HFFc6 (cell line): ENCODE data around the gene DCBLD2. TPM values are rescaled to one million over a fixed set of nuclear protein-coding genes. Genes with fewer than 3 reads are reported as not detected.
A peak's percentile ranks its signal among the peaks of the same experiment; 100 is the strongest.

ENCODE experiments used
- DNase-seq: peaks from one replicate; pipeline ENCODE4 v3.0.0-alpha.2; 2018
- H3K27ac Mint-ChIP-seq: 2 replicates; pipeline ENCODE4 v1.8.0; 2020; ENCODE audit warnings: mild to moderate bottlenecking, mixed read lengths
- H3K27me3 Mint-ChIP-seq: 2 replicates; pipeline ENCODE4 v1.8.0; 2021; ENCODE audit warnings: mild to moderate bottlenecking, moderate library complexity, mixed read lengths; ENCODE audit not compliant: insufficient read depth
- H3K36me3 Mint-ChIP-seq: 2 replicates; pipeline ENCODE4 v1.8.0; 2021; ENCODE audit warnings: low read depth, mixed read lengths
- H3K4me1 Mint-ChIP-seq: 2 replicates; pipeline ENCODE4 v1.8.0; 2020; ENCODE audit warnings: low read depth, mixed read lengths
- H3K4me3 Mint-ChIP-seq: 2 replicates; pipeline ENCODE4 v1.8.0; 2020; ENCODE audit warnings: mild to moderate bottlenecking, moderate library complexity, mixed read lengths
- H3K9me3 Mint-ChIP-seq: 2 replicates; pipeline ENCODE4 v1.8.0; 2020; ENCODE audit warnings: mild to moderate bottlenecking, mixed read lengths
- total RNA-seq, 6 experiments: library from RNA; stranded (reverse); fragmentation: NEBNext Ultra II Directional; extraction: Animal tissue kit (Norgen Biotek cat#: 25700); gene quantifications; 2 replicates in 1 of 6; 3 replicates in 5 of 6; pipeline ENCODE4 v1.2.3, GENCODE V29; 2021
- TF ChIP-seq, protein P1 (sequence below): fragments of 200-600 bp; sonication (generic); IDR thresholded peaks from 2 replicates; pipeline ENCODE4 v1.5.0; 2021; ENCODE audit warnings: antibody characterized with exemption, mild to moderate bottlenecking

Gene DCBLD2
- total RNA-seq, 6 experiments from 2014 or later: 199 to 436 (median 233) TPM

DNA sequence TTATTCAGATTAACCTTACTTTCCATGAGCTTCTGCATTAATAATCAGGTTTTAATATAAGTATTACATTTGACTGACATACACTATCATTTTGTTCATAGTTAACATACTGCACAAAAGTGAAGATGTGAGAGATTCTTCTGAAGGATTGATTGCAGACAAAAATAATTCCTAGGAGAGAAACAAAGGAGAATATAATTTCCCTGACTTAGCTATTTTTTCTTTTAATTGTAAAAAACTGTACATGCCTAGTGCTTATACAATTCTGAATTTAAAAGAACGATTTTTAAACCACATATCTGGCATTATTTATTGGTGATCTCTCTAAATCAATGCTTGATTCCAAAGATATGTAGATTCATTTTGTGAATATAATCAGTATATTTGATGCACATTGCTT, 11.0 kb upstream of the DCBLD2 start:
- TF ChIP-seq, protein P1, sequence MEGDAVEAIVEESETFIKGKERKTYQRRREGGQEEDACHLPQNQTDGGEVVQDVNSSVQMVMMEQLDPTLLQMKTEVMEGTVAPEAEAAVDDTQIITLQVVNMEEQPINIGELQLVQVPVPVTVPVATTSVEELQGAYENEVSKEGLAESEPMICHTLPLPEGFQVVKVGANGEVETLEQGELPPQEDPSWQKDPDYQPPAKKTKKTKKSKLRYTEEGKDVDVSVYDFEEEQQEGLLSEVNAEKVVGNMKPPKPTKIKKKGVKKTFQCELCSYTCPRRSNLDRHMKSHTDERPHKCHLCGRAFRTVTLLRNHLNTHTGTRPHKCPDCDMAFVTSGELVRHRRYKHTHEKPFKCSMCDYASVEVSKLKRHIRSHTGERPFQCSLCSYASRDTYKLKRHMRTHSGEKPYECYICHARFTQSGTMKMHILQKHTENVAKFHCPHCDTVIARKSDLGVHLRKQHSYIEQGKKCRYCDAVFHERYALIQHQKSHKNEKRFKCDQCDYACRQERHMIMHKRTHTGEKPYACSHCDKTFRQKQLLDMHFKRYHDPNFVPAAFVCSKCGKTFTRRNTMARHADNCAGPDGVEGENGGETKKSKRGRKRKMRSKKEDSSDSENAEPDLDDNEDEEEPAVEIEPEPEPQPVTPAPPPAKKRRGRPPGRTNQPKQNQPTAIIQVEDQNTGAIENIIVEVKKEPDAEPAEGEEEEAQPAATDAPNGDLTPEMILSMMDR: no peak
- peaks cover 7% of the 10 kb centered on the region for H3K9me3 Mint-ChIP-seq
- H3K27me3 Mint-ChIP-seq: peaks cover 2% of the 10 kb centered on the region
- no peak overlapping the region for H3K4me3 Mint-ChIP-seq
- H3K36me3 Mint-ChIP-seq: peaks cover 27% of the 10 kb centered on the region
- H3K27ac Mint-ChIP-seq: no peak overlapping the region
- DNase-seq: no peak
- peaks cover 26% of the 10 kb centered on the region for H3K4me1 Mint-ChIP-seq

DNA sequence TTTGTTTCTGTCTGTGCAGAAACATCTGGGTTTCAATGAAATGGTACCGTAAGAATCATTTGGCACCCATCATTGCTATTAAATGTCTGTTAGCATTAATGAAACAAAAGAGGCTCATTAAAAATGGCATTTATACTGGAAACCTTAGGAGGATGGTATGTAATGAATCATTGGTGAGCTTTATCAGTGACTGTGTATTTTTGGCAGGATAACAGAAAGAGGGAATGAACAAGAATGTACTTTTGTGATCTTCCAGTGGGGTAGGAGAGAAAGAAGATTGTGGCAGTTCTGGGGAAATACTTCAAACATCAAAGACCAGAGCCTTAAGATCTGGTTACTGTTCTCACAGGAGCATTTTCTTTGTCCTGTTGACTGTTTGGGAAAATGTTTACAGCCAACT, 4.7 kb upstream of the DCBLD2 start:
- H3K4me3 Mint-ChIP-seq: peak overlapping the region; percentile 58
- DNase-seq: peak; percentile 93
- TF ChIP-seq, protein P1: no peak
- H3K27ac Mint-ChIP-seq: peak overlapping the region; percentile 86
- peaks cover 2% of the 10 kb centered on the region; the same call in 1 of the 2 replicates for H3K27me3 Mint-ChIP-seq
- H3K4me1 Mint-ChIP-seq: peaks cover 60% of the 10 kb centered on the region
- peaks cover 25% of the 10 kb centered on the region for H3K36me3 Mint-ChIP-seq
- H3K9me3 Mint-ChIP-seq: peaks cover 7% of the 10 kb centered on the region

DNA sequence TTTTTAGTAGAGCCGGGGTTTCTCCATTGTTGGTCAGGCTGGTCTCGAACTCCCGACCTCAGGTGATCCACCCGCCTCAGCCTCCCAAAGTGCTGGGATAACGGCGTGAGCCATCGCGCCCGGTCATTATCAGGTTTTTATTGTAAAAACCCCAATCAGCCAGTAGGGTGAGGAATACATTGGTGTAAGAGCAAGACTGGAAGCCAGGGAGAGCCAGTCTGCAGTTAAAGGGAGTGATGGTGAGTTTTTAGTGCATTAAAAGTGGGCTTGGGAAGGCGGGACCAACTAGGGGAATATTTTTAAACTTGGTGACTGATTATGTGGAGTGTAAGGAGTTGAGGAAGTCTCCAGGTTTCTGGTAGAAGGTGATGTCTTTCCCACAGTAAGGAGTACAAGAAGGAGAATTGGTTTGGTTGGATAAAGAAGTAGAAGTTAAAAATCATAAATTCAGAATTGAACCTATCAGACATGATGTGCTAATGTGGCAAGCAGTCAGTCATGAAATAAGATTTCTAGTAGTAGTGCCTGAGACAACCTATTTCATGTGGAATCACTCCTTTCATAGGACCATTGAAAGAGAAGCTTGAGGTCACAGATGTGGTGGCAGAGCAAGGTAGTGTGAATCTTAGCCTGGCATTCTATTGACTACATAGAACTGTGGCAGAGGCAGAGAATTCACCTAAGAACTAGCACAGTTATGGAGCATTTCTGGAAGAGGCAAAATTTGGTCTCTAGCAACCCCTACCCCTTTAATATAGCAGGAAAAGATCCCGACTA, 2.4 kb upstream of the DCBLD2 start:
- no peak for DNase-seq
- TF ChIP-seq, protein P1: peak; percentile 27
- Mint-ChIP-seq H3K4me3 (no peak overlapping the region), H3K36me3 (peaks cover 23% of the 10 kb centered on the region), H3K27ac (no peak overlapping the region), H3K9me3 (peaks cover 5% of the 10 kb centered on the region; the same call in 1 of the 2 replicates), H3K4me1 (peaks cover 52% of the 10 kb centered on the region), H3K27me3 (no peaks in the 10 kb centered on the region)

DNA sequence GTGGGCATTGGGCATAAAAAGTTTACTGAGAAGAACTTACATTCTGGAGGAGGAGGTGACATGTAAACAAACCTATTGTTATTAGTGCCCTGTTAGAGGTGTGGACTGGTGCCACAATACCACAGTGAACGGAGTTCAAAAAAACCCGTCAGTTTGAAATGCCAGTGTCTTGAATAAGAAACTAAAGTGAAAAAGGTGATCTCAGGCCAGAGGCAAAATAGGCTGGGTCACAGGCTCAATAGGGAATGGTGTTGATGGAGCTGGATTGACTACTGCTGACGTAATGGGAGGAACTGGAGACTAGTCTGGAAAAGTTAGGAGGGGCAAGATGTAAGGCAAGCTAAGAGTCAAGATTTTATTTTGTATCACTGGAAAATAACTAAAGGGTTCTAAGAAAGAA, 1.6 kb upstream of the DCBLD2 start:
- no peak overlapping the region for H3K4me3 Mint-ChIP-seq
- H3K36me3 Mint-ChIP-seq: peaks cover 24% of the 10 kb centered on the region
- no peak for DNase-seq
- TF ChIP-seq, protein P1: no peak
- no peak overlapping the region for H3K27ac Mint-ChIP-seq
- no peaks in the 10 kb centered on the region for H3K27me3 Mint-ChIP-seq
- H3K9me3 Mint-ChIP-seq: peaks cover 5% of the 10 kb centered on the region; the same call in 1 of the 2 replicates
- peaks cover 52% of the 10 kb centered on the region for H3K4me1 Mint-ChIP-seq

DNA sequence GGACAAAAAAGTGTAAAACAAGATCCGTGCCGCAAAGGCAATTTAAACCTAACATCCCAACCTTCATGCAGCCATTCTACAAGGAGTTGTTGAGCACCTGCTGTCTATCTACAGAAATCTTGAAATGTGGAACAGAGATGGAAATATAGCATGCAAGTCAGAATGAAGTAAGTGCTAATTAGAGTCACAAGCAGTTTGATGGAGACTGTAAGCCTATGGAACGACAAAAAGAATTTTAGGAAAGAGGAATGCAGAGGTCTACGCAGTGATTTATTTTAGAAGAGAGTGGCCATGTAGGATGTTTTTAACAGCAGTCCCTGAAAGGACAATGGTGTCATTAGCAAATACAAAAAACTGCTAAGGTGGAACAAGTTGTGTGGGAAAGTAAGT, 851 bp upstream of the DCBLD2 start:
- Mint-ChIP-seq H3K9me3 (peaks cover 5% of the 10 kb centered on the region; the same call in 1 of the 2 replicates), H3K27me3 (no peaks in the 10 kb centered on the region), H3K36me3 (peaks cover 24% of the 10 kb centered on the region), H3K27ac (peak overlapping the region; percentile 81), H3K4me3 (peak overlapping the region; percentile 97), H3K4me1 (peaks cover 49% of the 10 kb centered on the region)
- TF ChIP-seq, protein P1: no peak
- DNase-seq: no peak
